HL-60 (cell line): ENCODE measurements around the gene ZER1.
A peak's percentile ranks its signal among the peaks of the same experiment; 100 is the strongest.

ENCODE experiments used
- POLR2AphosphoS5 ChIP-seq: IDR thresholded peaks from 2 replicates; pipeline ENCODE4 v1.6.1; 2012; ENCODE audit warnings: low read depth
- TF ChIP-seq, protein P1 (sequence below): IDR thresholded peaks from one replicate; pipeline ENCODE4 v1.5.1; 2011; ENCODE audit warnings: low read length, control low read depth, inconsistent platforms; ENCODE audit not compliant: insufficient read depth

DNA sequence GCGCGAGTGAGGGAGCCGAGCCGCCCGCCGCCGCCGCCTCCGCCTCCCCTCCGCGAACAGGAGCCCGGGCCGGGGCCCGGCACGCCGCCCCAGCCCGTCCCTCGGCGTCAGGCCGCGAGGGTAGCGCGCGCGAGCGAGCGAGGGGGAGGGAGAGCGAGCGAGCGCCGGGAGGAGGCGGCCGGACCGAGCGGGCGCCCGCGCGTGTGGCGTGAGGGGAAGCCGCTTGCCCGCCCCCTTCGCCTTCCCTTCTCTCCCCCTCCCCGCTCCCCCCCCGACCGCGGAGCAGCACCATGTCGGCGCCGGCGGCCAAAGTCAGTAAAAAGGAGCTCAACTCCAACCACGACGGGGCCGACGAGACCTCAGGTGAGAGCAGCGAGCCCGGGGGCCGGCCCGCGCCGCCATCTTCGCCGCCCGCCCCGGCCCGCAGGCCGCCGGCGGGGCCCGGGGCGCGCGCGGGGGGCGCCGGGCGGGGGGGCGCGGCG, 82.4 kb downstream of the ZER1 start:
- TF ChIP-seq, protein P1, sequence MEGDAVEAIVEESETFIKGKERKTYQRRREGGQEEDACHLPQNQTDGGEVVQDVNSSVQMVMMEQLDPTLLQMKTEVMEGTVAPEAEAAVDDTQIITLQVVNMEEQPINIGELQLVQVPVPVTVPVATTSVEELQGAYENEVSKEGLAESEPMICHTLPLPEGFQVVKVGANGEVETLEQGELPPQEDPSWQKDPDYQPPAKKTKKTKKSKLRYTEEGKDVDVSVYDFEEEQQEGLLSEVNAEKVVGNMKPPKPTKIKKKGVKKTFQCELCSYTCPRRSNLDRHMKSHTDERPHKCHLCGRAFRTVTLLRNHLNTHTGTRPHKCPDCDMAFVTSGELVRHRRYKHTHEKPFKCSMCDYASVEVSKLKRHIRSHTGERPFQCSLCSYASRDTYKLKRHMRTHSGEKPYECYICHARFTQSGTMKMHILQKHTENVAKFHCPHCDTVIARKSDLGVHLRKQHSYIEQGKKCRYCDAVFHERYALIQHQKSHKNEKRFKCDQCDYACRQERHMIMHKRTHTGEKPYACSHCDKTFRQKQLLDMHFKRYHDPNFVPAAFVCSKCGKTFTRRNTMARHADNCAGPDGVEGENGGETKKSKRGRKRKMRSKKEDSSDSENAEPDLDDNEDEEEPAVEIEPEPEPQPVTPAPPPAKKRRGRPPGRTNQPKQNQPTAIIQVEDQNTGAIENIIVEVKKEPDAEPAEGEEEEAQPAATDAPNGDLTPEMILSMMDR = no peak
- peak; percentile 50; the same call in 1 of the 2 replicates for TF ChIP-seq POLR2AphosphoS5
